Fibroblast of lung (primary cell): ENCODE results near the gene CD2AP. TPM values are rescaled to one million over a fixed set of nuclear protein-coding genes. Genes with fewer than 3 reads are reported as not detected.
A peak's percentile ranks its signal among the peaks of the same experiment; 100 is the strongest.

ENCODE experiments used
- DNase-seq, 2 donors: peaks; one replicate each; pipeline versions ENCODE4 v3.0.0 to v3.0.0-alpha.2; 2010; ENCODE audit warnings: low read depth in 2 of 2
- H2AFZ ChIP-seq: 2 replicates; pipeline ENCODE4 v1.5.1; 2012; ENCODE audit warnings: low read length, control low read depth, inconsistent platforms
- H3K27ac ChIP-seq: 2 replicates; pipeline ENCODE4 v1.5.1; 2011; ENCODE audit warnings: low read length, control low read depth; ENCODE audit not compliant: insufficient read depth
- H3K27me3 ChIP-seq: 2 replicates; pipeline ENCODE4 v1.5.1; 2011; ENCODE audit warnings: mild to moderate bottlenecking, low read length; ENCODE audit not compliant: control insufficient read depth, insufficient read depth
- H3K36me3 ChIP-seq: 2 replicates; pipeline ENCODE4 v1.5.1; 2011; ENCODE audit warnings: low read length; ENCODE audit not compliant: control insufficient read depth, insufficient read depth
- H3K4me1 ChIP-seq: 2 replicates; pipeline ENCODE4 v1.5.1; 2011; ENCODE audit warnings: low read length; ENCODE audit not compliant: control insufficient read depth, insufficient read depth; ENCODE audit errors: extremely low read depth
- H3K4me2 ChIP-seq: 2 replicates; pipeline ENCODE4 v1.5.1; 2011; ENCODE audit warnings: low read length, control low read depth; ENCODE audit not compliant: insufficient read depth; ENCODE audit errors: extremely low read depth
- H3K4me3 ChIP-seq, 4 experiments: fragments of 200-600 bp in 1 of 4; sonication (generic) in 1 of 4; replicated peaks in 1 of 4; 2 replicates each; pipeline ENCODE4 v1.5.1; 2011 to 2016; ENCODE audit warnings: low read length in 4 of 4, low read depth in 3 of 4, mild to moderate bottlenecking in 3 of 4, control low read depth in 2 of 4, inconsistent platforms in 1 of 4, mixed read lengths in 1 of 4; ENCODE audit not compliant: insufficient read depth in 1 of 4; ENCODE audit errors: control extremely low read depth in 1 of 4
- H3K79me2 ChIP-seq: 2 replicates; pipeline ENCODE4 v1.5.1; 2012; ENCODE audit warnings: mild to moderate bottlenecking, low read length, inconsistent platforms; ENCODE audit not compliant: control insufficient read depth, insufficient read depth
- H3K9ac ChIP-seq: 2 replicates; pipeline ENCODE4 v1.5.1; 2011; ENCODE audit warnings: mild to moderate bottlenecking, low read length, control low read depth; ENCODE audit not compliant: insufficient read depth
- H3K9me3 ChIP-seq: 2 replicates; pipeline ENCODE4 v1.5.1; 2012; ENCODE audit warnings: low read depth, low read length; ENCODE audit not compliant: control insufficient read depth, insufficient read depth
- H4K20me1 ChIP-seq: 2 replicates; pipeline ENCODE4 v1.5.1; 2011; ENCODE audit warnings: low read length; ENCODE audit not compliant: control insufficient read depth, insufficient read depth; ENCODE audit errors: extremely low read depth
- EZH2 ChIP-seq: IDR thresholded peaks from 2 replicates; pipeline ENCODE4 v1.5.1; 2012; ENCODE audit warnings: low read length, control low read depth, mild to moderate bottlenecking; ENCODE audit errors: missing control alignments
- polyA plus RNA-seq, 2 donors: library from polyadenylated mRNA; depleted of rRNA in 1 of 2; stranded (reverse) in 1 of 2; unstranded in 1 of 2; fragments of >200 nt; gene quantifications; 2 replicates each; pipeline ENCODE4 v1.2.1, GENCODE V29; 2011 to 2012; ENCODE audit warnings: missing spikeins in 1 of 2
- total RNA-seq: library from RNA; depleted of rRNA; stranded (reverse); fragments of >200 nt; gene quantifications from 2 replicates; pipeline ENCODE4 v1.2.1, GENCODE V29; 2014
- TF ChIP-seq, protein P1 (sequence below), 2 donors: IDR thresholded peaks in 1 of 2; conservative IDR thresholded peaks in 1 of 2; 1 replicate in 1 of 2; 2 replicates in 1 of 2; pipeline ENCODE4 v1.5.1; 2011 to 2012; ENCODE audit warnings: low read length in 2 of 2, control low read depth in 1 of 2, inconsistent platforms in 1 of 2, low read depth in 1 of 2, mild to moderate bottlenecking in 1 of 2

Gene CD2AP
- total and polyA plus RNA-seq, 2 donors (not counting 1 experiment from before 2014, with no cell fraction given), result 15.7 to 17.2 TPM

DNA sequence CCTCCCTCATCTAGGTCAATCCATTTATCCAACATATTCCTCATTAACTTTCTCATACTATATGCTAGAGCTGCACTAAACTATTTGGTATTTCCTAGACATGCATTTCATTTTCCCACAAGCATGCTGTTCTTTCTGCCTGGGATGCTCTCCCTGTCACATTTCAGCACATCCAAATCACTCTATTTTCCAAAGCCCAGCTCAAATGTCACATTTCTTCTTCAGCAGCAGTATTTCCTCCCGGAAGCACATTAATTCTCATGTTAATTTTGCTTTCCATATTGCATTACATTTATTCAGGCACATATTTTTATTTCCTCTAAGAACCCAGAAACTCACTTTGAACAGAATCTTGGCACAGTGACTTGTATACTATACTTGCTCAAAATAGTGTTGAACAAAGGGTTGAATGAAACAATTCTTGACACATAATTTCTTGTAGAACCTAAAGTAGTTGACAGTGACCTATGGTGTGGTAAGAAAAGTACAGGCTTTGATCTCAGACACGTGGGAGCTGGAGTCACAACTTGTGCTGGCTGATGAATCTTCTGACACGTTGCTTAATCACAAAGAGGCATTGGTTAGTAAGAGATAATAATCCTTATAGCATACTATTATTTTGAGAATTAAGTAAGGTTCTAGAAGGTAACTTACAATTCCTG is 30.8 kb upstream of the CD2AP start:
- no peaks in the 10 kb centered on the region for H3K9me3 ChIP-seq
- H3K4me1 ChIP-seq, result no peaks in the 10 kb centered on the region
- H3K27ac ChIP-seq, result no peak overlapping the region
- no peaks in the 10 kb centered on the region for H4K20me1 ChIP-seq
- no peaks in the 10 kb centered on the region for H3K36me3 ChIP-seq
- H3K27me3 ChIP-seq, result no peaks in the 10 kb centered on the region
- no peaks in the 10 kb centered on the region for H3K79me2 ChIP-seq
- no peak overlapping the region for H2AFZ ChIP-seq
- H3K4me2 ChIP-seq, result no peak overlapping the region
- peak in 1 of 2 donors; percentile 36 for DNase-seq
- no peak overlapping the region for H3K9ac ChIP-seq
- H3K4me3 ChIP-seq, result no peak overlapping the region
- no peak for TF ChIP-seq EZH2
- TF ChIP-seq, protein P1, sequence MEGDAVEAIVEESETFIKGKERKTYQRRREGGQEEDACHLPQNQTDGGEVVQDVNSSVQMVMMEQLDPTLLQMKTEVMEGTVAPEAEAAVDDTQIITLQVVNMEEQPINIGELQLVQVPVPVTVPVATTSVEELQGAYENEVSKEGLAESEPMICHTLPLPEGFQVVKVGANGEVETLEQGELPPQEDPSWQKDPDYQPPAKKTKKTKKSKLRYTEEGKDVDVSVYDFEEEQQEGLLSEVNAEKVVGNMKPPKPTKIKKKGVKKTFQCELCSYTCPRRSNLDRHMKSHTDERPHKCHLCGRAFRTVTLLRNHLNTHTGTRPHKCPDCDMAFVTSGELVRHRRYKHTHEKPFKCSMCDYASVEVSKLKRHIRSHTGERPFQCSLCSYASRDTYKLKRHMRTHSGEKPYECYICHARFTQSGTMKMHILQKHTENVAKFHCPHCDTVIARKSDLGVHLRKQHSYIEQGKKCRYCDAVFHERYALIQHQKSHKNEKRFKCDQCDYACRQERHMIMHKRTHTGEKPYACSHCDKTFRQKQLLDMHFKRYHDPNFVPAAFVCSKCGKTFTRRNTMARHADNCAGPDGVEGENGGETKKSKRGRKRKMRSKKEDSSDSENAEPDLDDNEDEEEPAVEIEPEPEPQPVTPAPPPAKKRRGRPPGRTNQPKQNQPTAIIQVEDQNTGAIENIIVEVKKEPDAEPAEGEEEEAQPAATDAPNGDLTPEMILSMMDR (conservative IDR thresholded peaks at IDR 0.05 in 1 of 2, IDR thresholded peaks at IDR 0.05 in 1 of 2; ENCODE audit: low read depth in 1 of 2, low read length in 2 of 2), result no peak

DNA sequence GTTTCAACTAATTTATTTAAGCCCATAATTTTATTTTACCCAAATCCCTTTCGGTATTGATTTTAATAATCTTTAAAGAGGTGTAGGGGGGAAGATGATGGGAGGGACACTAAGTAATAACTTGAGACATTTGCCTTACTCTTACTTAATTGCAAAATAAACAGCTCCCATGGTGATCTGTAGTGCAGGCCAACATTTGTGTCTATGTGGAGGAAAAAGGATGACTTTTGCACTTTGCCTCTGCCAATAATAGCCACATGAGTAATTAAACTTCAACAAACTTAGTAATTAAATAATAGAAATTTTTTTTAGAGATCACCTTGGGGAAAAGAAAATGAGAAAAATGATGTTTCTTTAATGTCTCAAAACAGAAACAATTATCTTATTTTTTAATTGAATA is 29.9 kb upstream of the CD2AP start:
- Histone ChIP-seq H3K4me3 (no peak overlapping the region), H3K4me2 (no peak overlapping the region), H3K9ac (no peak overlapping the region), H4K20me1 (no peaks in the 10 kb centered on the region), H3K27ac (no peak overlapping the region), H3K79me2 (no peaks in the 10 kb centered on the region), H3K9me3 (no peaks in the 10 kb centered on the region), H2AFZ (no peak overlapping the region), H3K27me3 (no peaks in the 10 kb centered on the region), H3K4me1 (no peaks in the 10 kb centered on the region), H3K36me3 (no peaks in the 10 kb centered on the region)
- TF ChIP-seq EZH2, result no peak
- TF ChIP-seq, protein P1 (conservative IDR thresholded peaks at IDR 0.05 in 1 of 2, IDR thresholded peaks at IDR 0.05 in 1 of 2; ENCODE audit: low read depth in 1 of 2, low read length in 2 of 2), result no peak
- DNase-seq, result no peak

DNA sequence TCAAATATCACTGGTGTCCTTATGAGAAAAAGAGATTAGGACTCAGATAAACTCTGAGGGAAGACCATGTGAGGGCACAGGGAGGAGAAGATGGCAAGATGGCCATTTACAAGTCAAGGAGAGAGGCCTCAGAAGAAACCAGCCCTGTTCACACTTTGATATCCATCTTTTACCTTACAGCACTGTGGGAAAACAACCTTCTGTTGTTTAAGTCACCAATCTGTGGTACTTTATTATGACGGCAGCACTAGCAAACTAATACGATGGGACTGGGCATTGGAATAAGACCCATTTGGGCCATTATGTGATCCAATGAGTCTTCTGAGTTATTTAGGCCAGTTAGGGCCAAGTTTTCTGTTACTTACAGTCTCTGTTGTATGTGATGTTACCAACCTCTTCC is 26.4 kb upstream of the CD2AP start:
- Histone ChIP-seq H3K4me2 (no peak overlapping the region), H2AFZ (no peak overlapping the region), H3K4me3 (no peak overlapping the region), H3K9ac (no peak overlapping the region), H3K79me2 (no peaks in the 10 kb centered on the region), H4K20me1 (no peaks in the 10 kb centered on the region), H3K27ac (no peak overlapping the region), H3K36me3 (no peaks in the 10 kb centered on the region), H3K9me3 (no peaks in the 10 kb centered on the region), H3K4me1 (no peaks in the 10 kb centered on the region), H3K27me3 (no peaks in the 10 kb centered on the region)
- DNase-seq, result no peak
- TF ChIP-seq EZH2, result no peak
- TF ChIP-seq, protein P1 (conservative IDR thresholded peaks at IDR 0.05 in 1 of 2, IDR thresholded peaks at IDR 0.05 in 1 of 2; ENCODE audit: low read depth in 1 of 2, low read length in 2 of 2), result no peak
